ENCODE data around the gene FASTKD3. TPM values are rescaled to one million over a fixed set of nuclear protein-coding genes. Genes with fewer than 3 reads are reported as not detected.

FASTKD3 gene
- total and polyA plus RNA-seq, 2 donors (not counting 3 experiments of a cell fraction or from before 2014, with no cell fraction given) = 5.5 to 9.6 TPM

DNA sequence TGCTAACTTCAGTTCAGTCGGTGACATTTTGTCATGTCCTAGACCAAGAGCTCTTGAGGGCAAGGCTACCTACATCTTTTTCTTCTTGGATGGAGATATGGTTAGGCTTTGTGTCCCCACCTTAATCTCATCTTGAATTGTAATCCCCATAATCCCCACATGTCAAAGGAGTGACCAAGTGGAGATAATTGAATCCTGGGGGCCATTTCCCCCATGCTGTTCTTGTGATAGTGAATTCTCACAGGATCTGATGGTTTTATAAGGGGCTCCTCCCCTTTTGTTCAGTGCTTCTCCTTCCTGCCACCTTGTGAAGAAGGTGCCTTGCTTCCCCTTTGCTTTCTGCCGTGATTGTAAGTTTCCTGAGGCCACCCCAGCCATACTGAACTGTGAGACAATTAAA, 15.8 kb downstream of the FASTKD3 start:
- H3K4me2 ChIP-seq (ENCODE audit: insufficient read depth, low read length) = no peak overlapping the region
- H3K27me3 ChIP-seq (ENCODE audit: control insufficient read depth in 2 of 2, insufficient read depth in 2 of 2, low read length in 2 of 2) = peaks cover 17 to 22% of the 10 kb centered on the region in 2 experiments
- no peaks in the 10 kb centered on the region for H3K79me2 ChIP-seq (ENCODE audit: control insufficient read depth, insufficient read depth, low read length)
- H3K4me3 ChIP-seq (replicated peaks in 1 of 3; ENCODE audit: insufficient read depth in 1 of 3, low read depth in 1 of 3, low read length in 3 of 3) = no peak overlapping the region
- H3K9ac ChIP-seq (replicated peaks; ENCODE audit: extremely low read depth, insufficient read depth, low read length) = no peak overlapping the region
- dilution Hi-C loops (cut with MboI; ENCODE audit: extremely low pct_ligation_motif_present, low sequenced_read_pairs) = no loop called here
- H3K27ac ChIP-seq (ENCODE audit: insufficient read depth, low read depth, low read length) = no peak overlapping the region
- ChIA-PET POLR2A (no interaction called here), CTCF (no interaction called here)
- H3K36me3 ChIP-seq (ENCODE audit: control insufficient read depth in 2 of 2, extremely low read depth in 1 of 2, insufficient read depth in 2 of 2, low read length in 2 of 2) = no peaks in the 10 kb centered on the region
- TF ChIP-seq POLR2AphosphoS5 (IDR thresholded peaks at IDR 0.05; ENCODE audit: insufficient read depth, low read depth, low read length) (no peak), POLR2A (IDR thresholded peaks at IDR 0.05; ENCODE audit: low read depth, low read length) (no peak), GATA2 (IDR thresholded peaks at IDR 0.05; ENCODE audit: insufficient read depth, insufficient read length, low read depth, low read length) (no peak), FOS (IDR thresholded peaks at IDR 0.05; ENCODE audit: borderline replicate concordance, insufficient read depth, low read length) (no peak), EZH2 (IDR thresholded peaks at IDR 0.05; ENCODE audit: borderline replicate concordance, low read depth, low read length, severe bottlenecking) (no peak), MYC (IDR thresholded peaks at IDR 0.05; ENCODE audit: low read depth, low read length) (no peak), JUN (IDR thresholded peaks at IDR 0.05; ENCODE audit: borderline replicate concordance, insufficient read depth, insufficient read length, low read depth) (no peak)
- TF ChIP-seq, protein P1, sequence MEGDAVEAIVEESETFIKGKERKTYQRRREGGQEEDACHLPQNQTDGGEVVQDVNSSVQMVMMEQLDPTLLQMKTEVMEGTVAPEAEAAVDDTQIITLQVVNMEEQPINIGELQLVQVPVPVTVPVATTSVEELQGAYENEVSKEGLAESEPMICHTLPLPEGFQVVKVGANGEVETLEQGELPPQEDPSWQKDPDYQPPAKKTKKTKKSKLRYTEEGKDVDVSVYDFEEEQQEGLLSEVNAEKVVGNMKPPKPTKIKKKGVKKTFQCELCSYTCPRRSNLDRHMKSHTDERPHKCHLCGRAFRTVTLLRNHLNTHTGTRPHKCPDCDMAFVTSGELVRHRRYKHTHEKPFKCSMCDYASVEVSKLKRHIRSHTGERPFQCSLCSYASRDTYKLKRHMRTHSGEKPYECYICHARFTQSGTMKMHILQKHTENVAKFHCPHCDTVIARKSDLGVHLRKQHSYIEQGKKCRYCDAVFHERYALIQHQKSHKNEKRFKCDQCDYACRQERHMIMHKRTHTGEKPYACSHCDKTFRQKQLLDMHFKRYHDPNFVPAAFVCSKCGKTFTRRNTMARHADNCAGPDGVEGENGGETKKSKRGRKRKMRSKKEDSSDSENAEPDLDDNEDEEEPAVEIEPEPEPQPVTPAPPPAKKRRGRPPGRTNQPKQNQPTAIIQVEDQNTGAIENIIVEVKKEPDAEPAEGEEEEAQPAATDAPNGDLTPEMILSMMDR (IDR thresholded peaks at IDR 0.05; ENCODE audit: extremely low read depth in 1 of 2, insufficient read depth in 1 of 2, low read depth in 1 of 2, low read length in 2 of 2) = no peak
- TF ChIP-seq, protein P2, sequence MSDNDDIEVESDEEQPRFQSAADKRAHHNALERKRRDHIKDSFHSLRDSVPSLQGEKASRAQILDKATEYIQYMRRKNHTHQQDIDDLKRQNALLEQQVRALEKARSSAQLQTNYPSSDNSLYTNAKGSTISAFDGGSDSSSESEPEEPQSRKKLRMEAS (IDR thresholded peaks at IDR 0.05; ENCODE audit: insufficient read depth, insufficient read length) = no peak
- intact Hi-C loops (cut with micrococcal nuclease) = loop anchor here (10.0 kb wide), 1 partner anchor 1088 kb away; no protein-coding TSS in a partner anchor
- no TSS peak for BruUV-seq (replicated peaks)
- H3K9me3 ChIP-seq (replicated peaks; ENCODE audit: control insufficient read depth, insufficient read depth, low read length) = no peaks in the 10 kb centered on the region
- no peaks in the 10 kb centered on the region for H4K20me1 ChIP-seq (replicated peaks; ENCODE audit: control insufficient read depth, extremely low read depth, insufficient read depth, low read length)
- no peaks in the 10 kb centered on the region for H3K4me1 ChIP-seq (ENCODE audit: control insufficient read depth, extremely low read depth, insufficient read depth, low read length)
- no peak overlapping the region for H2AFZ ChIP-seq (ENCODE audit: low read depth, low read length)
- DNase-seq (ENCODE audit: low read depth, low spot score) (no peak), FAIRE-seq (no peak)
- H3K9me1 ChIP-seq (replicated peaks; ENCODE audit: control insufficient read depth, extremely low read depth, insufficient read depth, low read length) = no peaks in the 10 kb centered on the region
